Smooth muscle cell (in vitro differentiated cells): ENCODE results near the gene C5AR2. TPM values are rescaled to one million over a fixed set of nuclear protein-coding genes. Genes with fewer than 3 reads are reported as not detected.
"Not testable (repeated sequence)": the region's sequence is repeated elsewhere in the genome, so short reads cannot be mapped to it uniquely, and the experiment has no call there.

Source experiments
- DNase-seq: peaks from one replicate; lab custom pipeline; 2025; ENCODE audit not compliant: unreplicated experiment; lab: John Stamatoyannopoulos, UW
- H2AFZ ChIP-seq: fragments of 200-600 bp; sonication (generic); 2 replicates; pipeline ENCODE4 v1.6.0; 2016; ENCODE audit warnings: antibody characterized with exemption, low read depth, mild to moderate bottlenecking
- H3F3A ChIP-seq: fragments of 200-600 bp; sonication (generic); 2 replicates; pipeline ENCODE4 v1.6.0; 2017; ENCODE audit warnings: antibody characterized with exemption, low read depth
- H3K27ac ChIP-seq: fragments of 200-600 bp; sonication (generic); 2 replicates; pipeline ENCODE4 v1.5.1; 2016; ENCODE audit warnings: low read depth, mild to moderate bottlenecking
- H3K27me3 ChIP-seq: fragments of 200-600 bp; sonication (generic); 2 replicates; pipeline ENCODE4 v1.6.1; 2016; ENCODE audit warnings: low read depth, mild to moderate bottlenecking
- H3K36me3 ChIP-seq: fragments of 200-600 bp; sonication (generic); 2 replicates; pipeline ENCODE4 v1.5.1; 2016; ENCODE audit warnings: low read depth
- H3K4me1 ChIP-seq: fragments of 200-600 bp; sonication (generic); 2 replicates; pipeline ENCODE4 v1.5.1; 2016; ENCODE audit warnings: low read depth
- H3K4me2 ChIP-seq: fragments of 200-600 bp; sonication (generic); 2 replicates; pipeline ENCODE4 v1.6.0; 2016; ENCODE audit warnings: mild to moderate bottlenecking
- H3K4me3 ChIP-seq: fragments of 200-600 bp; sonication (generic); 2 replicates; pipeline ENCODE4 v1.5.1; 2016; ENCODE audit warnings: mild to moderate bottlenecking
- H3K79me2 ChIP-seq: fragments of 200-600 bp; sonication (generic); 2 replicates; pipeline ENCODE4 v1.6.0; 2016; ENCODE audit warnings: low read depth, mild to moderate bottlenecking
- H3K9ac ChIP-seq: fragments of 200-600 bp; sonication (generic); 2 replicates; pipeline ENCODE4 v1.6.0; 2016; ENCODE audit warnings: low read depth
- H3K9me3 ChIP-seq: fragments of 200-600 bp; sonication (generic); replicated peaks from 2 replicates; pipeline ENCODE4 v1.5.1; 2016; ENCODE audit warnings: low read depth
- H4K20me1 ChIP-seq: fragments of 200-600 bp; sonication (generic); 2 replicates; pipeline ENCODE4 v1.6.0; 2016; ENCODE audit warnings: low read depth
- WGBS: methylation state at CpG from one replicate; pipeline ENCODE4 v1.1.7; 2016; ENCODE audit warnings: low lambda C conversion rate; 5-methylcytosine and 5-hydroxymethylcytosine counted together
- polyA plus RNA-seq: library from polyadenylated mRNA; unstranded; fragments of >200 nt; fragmentation: Nextera tagmentation; extraction: Ambion mirVana; gene quantifications from 2 replicates; pipeline ENCODE4 v1.2.1, GENCODE V29; 2016
- total RNA-seq: library from RNA; depleted of rRNA; stranded (reverse); fragments of >200 nt; gene quantifications from 2 replicates; pipeline ENCODE4 v1.2.3, GENCODE V29; 2014
- TF ChIP-seq, protein P1 (sequence below): fragments of 200-600 bp; sonication (generic); IDR thresholded peaks from 2 replicates; pipeline ENCODE4 v1.5.1; 2017; ENCODE audit warnings: borderline replicate concordance, mild to moderate bottlenecking, antibody characterized with exemption; ENCODE audit not compliant: insufficient read depth, poor library complexity, severe bottlenecking

C5AR2 gene
- total and polyA plus RNA-seq, 2 experiments from 2014 or later = 0.49 TPM; not detected in 1

DNA sequence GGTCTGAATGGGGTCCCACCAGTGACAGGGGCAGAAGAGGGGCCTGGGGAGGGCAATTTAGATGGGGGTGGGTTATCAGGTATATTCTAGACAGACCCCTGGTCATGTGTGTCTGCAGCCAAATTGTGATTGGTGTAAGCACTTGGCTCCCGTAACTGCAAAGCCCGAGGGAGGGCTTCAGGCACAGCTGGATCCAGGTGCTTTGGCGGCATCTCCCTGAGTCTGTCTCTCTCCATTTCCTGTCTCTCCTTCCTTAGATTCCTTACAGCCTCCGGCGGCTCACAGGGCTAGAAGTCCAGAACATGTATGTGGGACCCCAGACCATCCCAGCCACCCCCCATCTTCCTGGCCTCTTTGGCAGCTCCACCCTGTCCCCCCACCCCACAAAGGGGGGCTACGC is 48.6 kb downstream of the C5AR2 start:
- Histone ChIP-seq H3K79me2 (no peaks in the 10 kb centered on the region), H3K4me1 (no peaks in the 10 kb centered on the region), H2AFZ (no peak overlapping the region), H3K4me2 (no peak overlapping the region), H3K9ac (no peak overlapping the region), H3K9me3 (no peaks in the 10 kb centered on the region), H3K4me3 (no peak overlapping the region), H3F3A (no peaks in the 10 kb centered on the region), H3K27me3 (no peaks in the 10 kb centered on the region), H3K27ac (no peak overlapping the region), H4K20me1 (no peaks in the 10 kb centered on the region), H3K36me3 (peaks cover 4% of the 10 kb centered on the region)
- no peak for DNase-seq
- 100% methylated on average over 6 of the region's 6 CpGs for WGBS
- TF ChIP-seq, protein P1, sequence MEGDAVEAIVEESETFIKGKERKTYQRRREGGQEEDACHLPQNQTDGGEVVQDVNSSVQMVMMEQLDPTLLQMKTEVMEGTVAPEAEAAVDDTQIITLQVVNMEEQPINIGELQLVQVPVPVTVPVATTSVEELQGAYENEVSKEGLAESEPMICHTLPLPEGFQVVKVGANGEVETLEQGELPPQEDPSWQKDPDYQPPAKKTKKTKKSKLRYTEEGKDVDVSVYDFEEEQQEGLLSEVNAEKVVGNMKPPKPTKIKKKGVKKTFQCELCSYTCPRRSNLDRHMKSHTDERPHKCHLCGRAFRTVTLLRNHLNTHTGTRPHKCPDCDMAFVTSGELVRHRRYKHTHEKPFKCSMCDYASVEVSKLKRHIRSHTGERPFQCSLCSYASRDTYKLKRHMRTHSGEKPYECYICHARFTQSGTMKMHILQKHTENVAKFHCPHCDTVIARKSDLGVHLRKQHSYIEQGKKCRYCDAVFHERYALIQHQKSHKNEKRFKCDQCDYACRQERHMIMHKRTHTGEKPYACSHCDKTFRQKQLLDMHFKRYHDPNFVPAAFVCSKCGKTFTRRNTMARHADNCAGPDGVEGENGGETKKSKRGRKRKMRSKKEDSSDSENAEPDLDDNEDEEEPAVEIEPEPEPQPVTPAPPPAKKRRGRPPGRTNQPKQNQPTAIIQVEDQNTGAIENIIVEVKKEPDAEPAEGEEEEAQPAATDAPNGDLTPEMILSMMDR = no peak

DNA sequence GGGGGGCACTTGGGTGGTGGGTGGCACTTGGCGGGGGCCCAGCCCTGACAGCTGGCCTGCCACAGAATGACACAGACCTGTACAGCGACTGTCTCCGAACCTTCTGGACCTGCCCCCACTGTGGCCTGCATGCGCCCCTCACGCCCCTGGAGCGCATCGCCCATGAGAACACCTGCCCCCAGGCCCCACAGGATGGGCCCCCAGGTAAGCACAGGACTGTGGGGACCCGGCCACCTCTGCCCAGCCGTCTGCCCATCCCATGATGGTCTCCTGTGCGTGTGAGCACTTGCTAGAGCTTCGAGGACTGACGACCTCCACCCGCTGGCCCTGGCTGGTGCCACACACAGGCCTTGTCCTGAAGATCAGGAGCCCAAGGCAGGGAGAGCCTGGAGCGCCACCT is 49.1 kb downstream of the C5AR2 start:
- 95% methylated on average over 10 of the region's 14 CpGs for WGBS
- no peaks in the 10 kb centered on the region for H3K79me2 ChIP-seq
- H3K9ac ChIP-seq = no peak overlapping the region
- H2AFZ ChIP-seq = no peak overlapping the region
- no peak overlapping the region for H3K4me2 ChIP-seq
- no peaks in the 10 kb centered on the region for H3K4me1 ChIP-seq
- H3K36me3 ChIP-seq = peaks cover 4% of the 10 kb centered on the region
- H3K27ac ChIP-seq = no peak overlapping the region
- no peak for DNase-seq
- no peak overlapping the region for H3K4me3 ChIP-seq
- TF ChIP-seq, protein P1 = no peak
- H3K9me3 ChIP-seq = no peaks in the 10 kb centered on the region
- H4K20me1 ChIP-seq = no peaks in the 10 kb centered on the region
- H3K27me3 ChIP-seq = no peaks in the 10 kb centered on the region
- no peaks in the 10 kb centered on the region for H3F3A ChIP-seq

DNA sequence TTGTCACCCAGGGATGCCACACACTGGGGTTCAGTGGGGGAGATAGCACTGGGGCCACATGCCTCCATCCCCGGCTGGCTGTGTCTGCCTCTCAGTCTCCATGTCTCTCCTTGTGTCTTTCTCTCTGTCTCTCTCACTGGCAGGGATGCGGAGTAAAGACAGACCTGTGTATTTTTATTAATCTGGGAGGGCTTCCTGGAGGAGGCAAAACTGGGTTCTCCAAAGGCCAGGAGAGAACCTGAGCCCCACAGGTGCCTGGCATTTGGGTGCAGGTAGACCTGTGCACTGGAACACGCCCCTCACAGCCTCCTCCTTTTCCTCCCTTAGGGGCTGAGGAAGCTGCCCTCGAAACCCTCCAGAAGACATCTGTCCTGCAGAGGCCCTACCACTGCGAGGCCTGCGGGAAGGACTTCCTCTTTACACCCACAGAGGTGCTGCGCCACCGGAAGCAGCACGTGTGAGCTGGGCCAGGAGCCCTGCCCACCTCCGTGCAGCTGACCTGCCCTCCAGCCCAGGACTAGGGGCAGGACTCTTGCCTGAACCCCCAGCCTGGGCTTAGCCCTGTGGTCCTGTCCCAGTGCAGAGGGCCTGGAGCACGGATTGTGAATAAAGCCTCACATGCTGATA is 49.8 kb downstream of the C5AR2 start:
- Histone ChIP-seq H3K27ac (no peak overlapping the region), H3K4me3 (no peak overlapping the region), H4K20me1 (no peaks in the 10 kb centered on the region), H3K4me2 (no peak overlapping the region), H3F3A (no peaks in the 10 kb centered on the region), H3K79me2 (no peaks in the 10 kb centered on the region), H3K27me3 (no peaks in the 10 kb centered on the region), H2AFZ (no peak overlapping the region), H3K36me3 (peaks cover 4% of the 10 kb centered on the region), H3K9me3 (no peaks in the 10 kb centered on the region), H3K4me1 (no peaks in the 10 kb centered on the region), H3K9ac (no peak overlapping the region)
- no peak for DNase-seq
- TF ChIP-seq, protein P1 = no peak
- 88% methylated on average over 11 of the region's 11 CpGs for WGBS

DNA sequence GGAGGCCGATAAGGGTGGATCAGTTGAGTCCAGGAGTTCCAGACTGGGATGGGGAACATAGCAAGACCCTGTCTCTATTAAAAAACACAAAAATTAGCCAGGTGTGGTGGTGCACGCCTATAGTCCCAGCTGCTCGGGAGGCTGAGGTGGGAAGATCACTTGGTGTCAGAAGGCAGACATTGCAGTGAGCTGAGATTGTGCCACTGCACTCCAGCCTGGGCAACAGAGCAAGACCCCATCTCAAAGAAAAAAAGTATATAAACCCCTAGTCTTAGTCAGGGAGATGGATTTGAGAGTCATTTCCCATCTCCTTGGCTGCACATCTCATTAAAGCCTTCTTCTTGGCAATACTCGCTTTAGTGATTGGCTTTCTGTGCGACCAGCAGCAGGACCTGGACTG is 51.9 kb downstream of the C5AR2 start:
- not testable (repeated sequence) for H3K36me3 ChIP-seq, H3K9ac ChIP-seq, H3K4me1 ChIP-seq, H4K20me1 ChIP-seq, H3K4me3 ChIP-seq, H2AFZ ChIP-seq, H3K79me2 ChIP-seq, H3K27ac ChIP-seq, H3K4me2 ChIP-seq, H3K27me3 ChIP-seq, H3F3A ChIP-seq, H3K9me3 ChIP-seq, DNase-seq
- 96% methylated on average over 5 of the region's 5 CpGs for WGBS

DNA sequence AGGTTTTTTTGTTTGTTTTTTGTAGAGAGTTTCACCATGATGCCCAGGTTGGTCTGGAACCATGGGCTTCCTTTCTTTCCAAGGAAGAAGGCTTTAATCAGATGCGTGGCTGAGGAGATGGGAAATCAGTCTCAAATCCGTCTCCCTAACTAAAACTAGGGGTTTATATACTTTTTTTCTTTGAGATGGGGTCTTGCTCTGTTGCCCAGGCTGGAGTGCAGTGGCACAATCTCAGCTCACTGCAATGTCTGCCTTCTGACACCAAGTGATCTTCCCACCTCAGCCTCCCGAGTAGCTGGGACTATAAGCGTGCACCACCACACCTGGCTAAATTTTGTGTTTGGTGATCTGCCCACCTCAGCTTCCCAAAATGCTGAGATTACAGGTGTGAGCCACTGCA is 52.6 kb downstream of the C5AR2 start:
- not testable (repeated sequence) for H3K4me3 ChIP-seq, H3K4me2 ChIP-seq, DNase-seq, H3K27me3 ChIP-seq, H2AFZ ChIP-seq, H3K9me3 ChIP-seq, H3K79me2 ChIP-seq, H3K36me3 ChIP-seq, H4K20me1 ChIP-seq, H3F3A ChIP-seq, H3K9ac ChIP-seq, H3K4me1 ChIP-seq, H3K27ac ChIP-seq
- WGBS = 95% methylated on average over 4 of the region's 4 CpGs

GRCh38 chr19:47386582-47386981 is 54.6 kb downstream of the C5AR2 start:
- WGBS = 95% methylated on average over 12 of the region's 12 CpGs
- H3K9me3 ChIP-seq, H3K4me2 ChIP-seq, H3K9ac ChIP-seq, H3F3A ChIP-seq, H3K27me3 ChIP-seq, H3K79me2 ChIP-seq, H4K20me1 ChIP-seq, H3K4me3 ChIP-seq, DNase-seq, H3K4me1 ChIP-seq, H3K36me3 ChIP-seq, H2AFZ ChIP-seq, H3K27ac ChIP-seq: not testable (repeated sequence)
